IMR-90 (cell line): ENCODE measurements around the gene SSU72.

ENCODE experiments used
- CEBPB ChIP-seq: IDR thresholded peaks from 2 replicates; pipeline ENCODE4 v1.6.1; 2012; ENCODE audit warnings: low read depth, low read length, improper control_type of control experiment
- CHD1 ChIP-seq: IDR thresholded peaks from 2 replicates; pipeline ENCODE4 v1.6.1; 2012; ENCODE audit warnings: low read depth, low read length, improper control_type of control experiment
- ELK1 ChIP-seq: fragments of 150-350 bp; IDR thresholded peaks from 2 replicates; pipeline ENCODE4 v1.6.1; 2016; ENCODE audit warnings: low read depth, mild to moderate bottlenecking, low read length, moderate library complexity, borderline replicate concordance
- POLR2A ChIP-seq: IDR thresholded peaks from 2 replicates; pipeline ENCODE4 v1.6.1; 2012; ENCODE audit warnings: mild to moderate bottlenecking, low read depth, low read length
- RAD21 ChIP-seq: IDR thresholded peaks from 2 replicates; pipeline ENCODE4 v1.6.1; 2012; ENCODE audit warnings: low read length, improper control_type of control experiment
- RCOR1 ChIP-seq: IDR thresholded peaks from 2 replicates; pipeline ENCODE4 v1.6.1; 2012; ENCODE audit warnings: mild to moderate bottlenecking, low read length, improper control_type of control experiment; ENCODE audit not compliant: insufficient replicate concordance
- RFX5 ChIP-seq: IDR thresholded peaks from 2 replicates; pipeline ENCODE4 v1.8.0; 2012; ENCODE audit warnings: low read depth, mild to moderate bottlenecking, low read length, moderate library complexity
- SMC3 ChIP-seq: fragments of 150-350 bp; IDR thresholded peaks from 2 replicates; pipeline ENCODE4 v1.6.1; 2016; ENCODE audit warnings: low read depth, mild to moderate bottlenecking, antibody characterized with exemption, low read length, moderate library complexity
- TF ChIP-seq, protein P1 (sequence below): conservative IDR thresholded peaks from 2 replicates; pipeline ENCODE4 v1.5.1; 2012; ENCODE audit warnings: mild to moderate bottlenecking, low read depth, low read length, improper control_type of control experiment

- TF ChIP-seq RAD21: no peak
- TF ChIP-seq, protein P1, sequence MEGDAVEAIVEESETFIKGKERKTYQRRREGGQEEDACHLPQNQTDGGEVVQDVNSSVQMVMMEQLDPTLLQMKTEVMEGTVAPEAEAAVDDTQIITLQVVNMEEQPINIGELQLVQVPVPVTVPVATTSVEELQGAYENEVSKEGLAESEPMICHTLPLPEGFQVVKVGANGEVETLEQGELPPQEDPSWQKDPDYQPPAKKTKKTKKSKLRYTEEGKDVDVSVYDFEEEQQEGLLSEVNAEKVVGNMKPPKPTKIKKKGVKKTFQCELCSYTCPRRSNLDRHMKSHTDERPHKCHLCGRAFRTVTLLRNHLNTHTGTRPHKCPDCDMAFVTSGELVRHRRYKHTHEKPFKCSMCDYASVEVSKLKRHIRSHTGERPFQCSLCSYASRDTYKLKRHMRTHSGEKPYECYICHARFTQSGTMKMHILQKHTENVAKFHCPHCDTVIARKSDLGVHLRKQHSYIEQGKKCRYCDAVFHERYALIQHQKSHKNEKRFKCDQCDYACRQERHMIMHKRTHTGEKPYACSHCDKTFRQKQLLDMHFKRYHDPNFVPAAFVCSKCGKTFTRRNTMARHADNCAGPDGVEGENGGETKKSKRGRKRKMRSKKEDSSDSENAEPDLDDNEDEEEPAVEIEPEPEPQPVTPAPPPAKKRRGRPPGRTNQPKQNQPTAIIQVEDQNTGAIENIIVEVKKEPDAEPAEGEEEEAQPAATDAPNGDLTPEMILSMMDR: no peak
- no peak for TF ChIP-seq CHD1
- TF ChIP-seq CEBPB: no peak
- no peak for TF ChIP-seq POLR2A
- TF ChIP-seq SMC3: no peak
- no peak for TF ChIP-seq RCOR1
- TF ChIP-seq ELK1: no peak
- no peak for TF ChIP-seq RFX5
Measured at GRCh38 chr1:1623631-1624442, 49.2 kb upstream of the SSU72 start.
